Measurements from ENCODE around the gene SLC22A13.

SLC22A13 gene

DNA sequence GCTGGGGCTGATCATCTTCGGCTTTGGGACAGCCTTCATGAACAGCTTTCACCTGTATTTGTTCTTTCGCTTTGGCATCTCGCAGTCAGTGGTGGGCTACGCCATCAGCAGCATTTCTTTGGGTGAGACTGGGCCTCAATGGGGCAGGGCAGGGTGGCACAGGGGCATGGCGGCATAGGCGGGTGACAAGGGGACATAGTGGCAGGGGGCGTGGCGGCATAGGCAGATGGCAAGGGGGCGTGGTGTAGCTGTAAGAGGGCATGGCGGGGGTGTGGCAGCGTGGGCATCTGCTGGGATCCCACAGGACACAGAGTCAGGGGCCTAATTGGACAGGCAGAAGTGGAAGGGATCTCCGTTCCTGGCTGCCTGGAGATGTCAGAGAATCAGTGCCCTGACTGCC is 42.0 kb downstream of the SLC22A13 start:
- H2AFZ ChIP-seq (ENCODE audit: low read length) = no peak overlapping the region
- TF ChIP-seq, protein P1, sequence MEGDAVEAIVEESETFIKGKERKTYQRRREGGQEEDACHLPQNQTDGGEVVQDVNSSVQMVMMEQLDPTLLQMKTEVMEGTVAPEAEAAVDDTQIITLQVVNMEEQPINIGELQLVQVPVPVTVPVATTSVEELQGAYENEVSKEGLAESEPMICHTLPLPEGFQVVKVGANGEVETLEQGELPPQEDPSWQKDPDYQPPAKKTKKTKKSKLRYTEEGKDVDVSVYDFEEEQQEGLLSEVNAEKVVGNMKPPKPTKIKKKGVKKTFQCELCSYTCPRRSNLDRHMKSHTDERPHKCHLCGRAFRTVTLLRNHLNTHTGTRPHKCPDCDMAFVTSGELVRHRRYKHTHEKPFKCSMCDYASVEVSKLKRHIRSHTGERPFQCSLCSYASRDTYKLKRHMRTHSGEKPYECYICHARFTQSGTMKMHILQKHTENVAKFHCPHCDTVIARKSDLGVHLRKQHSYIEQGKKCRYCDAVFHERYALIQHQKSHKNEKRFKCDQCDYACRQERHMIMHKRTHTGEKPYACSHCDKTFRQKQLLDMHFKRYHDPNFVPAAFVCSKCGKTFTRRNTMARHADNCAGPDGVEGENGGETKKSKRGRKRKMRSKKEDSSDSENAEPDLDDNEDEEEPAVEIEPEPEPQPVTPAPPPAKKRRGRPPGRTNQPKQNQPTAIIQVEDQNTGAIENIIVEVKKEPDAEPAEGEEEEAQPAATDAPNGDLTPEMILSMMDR (IDR thresholded peaks at IDR 0.05; ENCODE audit: low read length) = no peak
- no peak for TF ChIP-seq EZH2 (IDR thresholded peaks at IDR 0.05; ENCODE audit: borderline replicate concordance, low read length)
- H3K79me2 ChIP-seq (ENCODE audit: insufficient read depth, low read length) = no peaks in the 10 kb centered on the region

DNA sequence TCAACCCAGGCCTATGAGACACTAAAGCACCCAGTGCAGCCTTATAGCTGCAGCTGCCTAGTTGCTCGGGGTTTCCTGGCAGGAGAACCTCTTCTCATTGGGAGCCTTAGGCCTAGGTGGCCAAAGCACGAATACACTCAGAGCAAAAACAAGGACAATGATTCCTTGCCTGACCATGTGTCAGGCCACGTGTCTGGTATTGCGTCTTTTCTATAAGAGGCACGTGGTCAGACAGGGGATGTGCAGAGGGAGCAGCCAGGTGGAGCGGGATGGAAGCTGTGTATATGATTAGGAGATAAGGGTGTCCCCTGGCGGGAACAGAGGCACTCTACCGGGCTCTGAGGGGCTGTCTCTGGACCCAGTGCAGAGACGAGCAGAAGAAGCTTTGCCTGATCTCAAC is 42.8 kb downstream of the SLC22A13 start:
- H4K20me1 ChIP-seq (ENCODE audit: insufficient read depth, low read length) = no peaks in the 10 kb centered on the region
- H3K79me2 ChIP-seq (ENCODE audit: insufficient read depth, low read length) = no peaks in the 10 kb centered on the region
- H3K36me3 ChIP-seq (ENCODE audit: insufficient read depth, low read length) = no peaks in the 10 kb centered on the region; the same call in 1 of the 2 replicates
- no peak overlapping the region for H3K9ac ChIP-seq (ENCODE audit: low read length)
- H3K27me3 ChIP-seq (ENCODE audit: insufficient read depth, low read length) = 0 out of 2 replicates have a peak, but pooled peaks cover 5% of the 10 kb centered on the region
- H3K4me2 ChIP-seq (ENCODE audit: low read length) = no peak overlapping the region
- TF ChIP-seq, protein P1 (IDR thresholded peaks at IDR 0.05; ENCODE audit: low read length) = no peak
- no peak for TF ChIP-seq EZH2 (IDR thresholded peaks at IDR 0.05; ENCODE audit: borderline replicate concordance, low read length)
- H3K9me3 ChIP-seq (ENCODE audit: low read length) = no peaks in the 10 kb centered on the region
- no peak overlapping the region for H2AFZ ChIP-seq (ENCODE audit: low read length)
- no peaks in the 10 kb centered on the region for H3F3A ChIP-seq (ENCODE audit: insufficient read depth, low read length)
- no peaks in the 10 kb centered on the region for H3K4me1 ChIP-seq (ENCODE audit: insufficient read depth, low read length, severe bottlenecking)
- no peaks in the 10 kb centered on the region for H3K9me2 ChIP-seq (ENCODE audit: low read depth, low read length)
- H3K27ac ChIP-seq (ENCODE audit: low read depth, low read length, poor library complexity, severe bottlenecking) = no peak overlapping the region
- H3K4me3 ChIP-seq (ENCODE audit: low read depth, low read length, poor library complexity, severe bottlenecking) = no peak overlapping the region

More for the DNA sequence above, 42.0 kb downstream of the SLC22A13 start:
- no peaks in the 10 kb centered on the region for H3K9me3 ChIP-seq (ENCODE audit: low read length)
- 0 out of 2 replicates have a peak, but pooled peaks cover 5% of the 10 kb centered on the region for H3K27me3 ChIP-seq (ENCODE audit: insufficient read depth, low read length)
- no peaks in the 10 kb centered on the region; the same call in 1 of the 2 replicates for H3K36me3 ChIP-seq (ENCODE audit: insufficient read depth, low read length)
- no peaks in the 10 kb centered on the region for H3F3A ChIP-seq (ENCODE audit: insufficient read depth, low read length)
- no peak overlapping the region for H3K4me3 ChIP-seq (ENCODE audit: low read depth, low read length, poor library complexity, severe bottlenecking)
- no peaks in the 10 kb centered on the region for H3K4me1 ChIP-seq (ENCODE audit: insufficient read depth, low read length, severe bottlenecking)
- no peak overlapping the region for H3K9ac ChIP-seq (ENCODE audit: low read length)
- H4K20me1 ChIP-seq (ENCODE audit: insufficient read depth, low read length) = no peaks in the 10 kb centered on the region
- H3K9me2 ChIP-seq (ENCODE audit: low read depth, low read length) = no peaks in the 10 kb centered on the region
- no peak overlapping the region for H3K4me2 ChIP-seq (ENCODE audit: low read length)
- H3K27ac ChIP-seq (ENCODE audit: low read depth, low read length, poor library complexity, severe bottlenecking) = no peak overlapping the region

DNA sequence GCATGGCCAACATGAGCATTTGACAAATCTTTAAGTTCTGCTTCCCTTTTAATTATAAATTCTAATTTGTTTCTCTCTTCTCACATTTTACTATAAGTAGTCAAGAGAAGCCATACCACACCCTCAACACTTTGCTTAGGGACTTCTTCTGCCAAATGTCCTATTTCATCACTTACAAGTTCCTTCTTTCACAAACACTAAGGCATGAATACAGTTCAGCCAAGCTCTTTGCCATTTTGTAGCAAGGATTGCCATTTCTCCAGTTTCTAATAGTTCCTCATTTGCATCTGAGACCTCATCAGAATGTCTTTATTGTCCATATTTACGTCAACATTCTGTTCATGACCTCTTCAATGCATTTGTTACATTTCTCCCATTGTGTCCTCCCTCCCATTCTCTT is 45.9 kb downstream of the SLC22A13 start:
- Histone ChIP-seq H3K4me3 (ENCODE audit: low read depth, low read length, poor library complexity, severe bottlenecking) (no peak overlapping the region), H3K79me2 (ENCODE audit: insufficient read depth, low read length) (no peaks in the 10 kb centered on the region), H3K9ac (ENCODE audit: low read length) (no peak overlapping the region), H2AFZ (ENCODE audit: low read length) (no peak overlapping the region), H3F3A (ENCODE audit: insufficient read depth, low read length) (no peaks in the 10 kb centered on the region), H3K9me3 (ENCODE audit: low read length) (no peaks in the 10 kb centered on the region), H3K9me2 (ENCODE audit: low read depth, low read length) (no peaks in the 10 kb centered on the region), H3K36me3 (ENCODE audit: insufficient read depth, low read length) (no peaks in the 10 kb centered on the region), H3K4me2 (ENCODE audit: low read length) (no peak overlapping the region), H4K20me1 (ENCODE audit: insufficient read depth, low read length) (no peaks in the 10 kb centered on the region), H3K4me1 (ENCODE audit: insufficient read depth, low read length, severe bottlenecking) (no peaks in the 10 kb centered on the region), H3K27ac (ENCODE audit: low read depth, low read length, poor library complexity, severe bottlenecking) (no peak overlapping the region), H3K27me3 (ENCODE audit: insufficient read depth, low read length) (0 out of 2 replicates have a peak, but pooled peaks cover 5% of the 10 kb centered on the region)
- TF ChIP-seq EZH2 (IDR thresholded peaks at IDR 0.05; ENCODE audit: borderline replicate concordance, low read length) = no peak
- TF ChIP-seq, protein P1 (IDR thresholded peaks at IDR 0.05; ENCODE audit: low read length) = no peak

Measured in OCI-LY1 (cell line).